DOHH2 (cell line): ENCODE data around the gene ATP5F1E.

Experiments used
- H3F3A ChIP-seq: fragments of 200-600 bp; sonication (generic), shearing (Covaris generic); 2 replicates; pipeline ENCODE4 v1.6.0; 2016; ENCODE audit warnings: antibody characterized with exemption, mild to moderate bottlenecking; ENCODE audit not compliant: control insufficient read depth, insufficient read depth
- H3K27ac ChIP-seq: fragments of 200-600 bp; sonication (generic); 2 replicates; pipeline ENCODE4 v1.5.1; 2014; ENCODE audit warnings: low read depth, mild to moderate bottlenecking, low read length, moderate library complexity
- H3K27me3 ChIP-seq: fragments of 200-600 bp; sonication (generic); 2 replicates; pipeline ENCODE4 v1.6.1; 2014; ENCODE audit warnings: mild to moderate bottlenecking, low read length, mixed read lengths; ENCODE audit not compliant: control insufficient read depth
- H3K36me3 ChIP-seq: fragments of 200-600 bp; sonication (generic); 2 replicates; pipeline ENCODE4 v1.6.1; 2014; ENCODE audit warnings: mild to moderate bottlenecking, low read length, moderate library complexity, mixed read lengths; ENCODE audit not compliant: control insufficient read depth
- H3K4me1 ChIP-seq: fragments of 200-600 bp; sonication (generic); 2 replicates; pipeline ENCODE4 v1.6.1; 2014; ENCODE audit warnings: mild to moderate bottlenecking, low read length, mixed read lengths; ENCODE audit not compliant: control insufficient read depth
- H3K4me2 ChIP-seq: fragments of 200-600 bp; sonication (generic); 2 replicates; pipeline ENCODE4 v1.6.0; 2014; ENCODE audit warnings: mild to moderate bottlenecking, low read length, moderate library complexity
- H3K4me3 ChIP-seq: fragments of 200-600 bp; sonication (generic); 2 replicates; pipeline ENCODE4 v1.5.1; 2014; ENCODE audit warnings: mild to moderate bottlenecking, low read length, mixed read lengths
- H3K79me2 ChIP-seq: fragments of 200-600 bp; sonication (generic); 2 replicates; pipeline ENCODE4 v1.6.1; 2014; ENCODE audit warnings: mild to moderate bottlenecking, low read length, mixed read lengths; ENCODE audit not compliant: control insufficient read depth
- H3K9me2 ChIP-seq: fragments of 200-600 bp; sonication (generic); replicated peaks from 2 replicates; pipeline ENCODE4 v1.6.1; 2014; ENCODE audit warnings: mild to moderate bottlenecking, low read length, mixed read lengths; ENCODE audit not compliant: control insufficient read depth
- H3K9me3 ChIP-seq: fragments of 200-600 bp; sonication (generic); 2 replicates; pipeline ENCODE4 v1.6.1; 2014; ENCODE audit warnings: antibody characterized with exemption, low read length, mixed read lengths; ENCODE audit not compliant: control insufficient read depth, insufficient read depth
- H4K20me1 ChIP-seq: fragments of 200-600 bp; sonication (generic); 2 replicates; pipeline ENCODE4 v1.6.0; 2014; ENCODE audit warnings: low read depth, mild to moderate bottlenecking, antibody characterized with exemption, low read length, moderate library complexity; ENCODE audit not compliant: control insufficient read depth, insufficient read depth
- EZH2phosphoT487 ChIP-seq: fragments of 200-600 bp; sonication (generic); IDR thresholded peaks from 2 replicates; pipeline ENCODE4 v1.6.1; 2017; ENCODE audit warnings: borderline replicate concordance, mild to moderate bottlenecking, antibody characterized with exemption, low read length, moderate library complexity, mixed read lengths
- TF ChIP-seq, protein P1 (sequence below): fragments of 200-600 bp; sonication (generic); IDR thresholded peaks from one replicate; pipeline ENCODE4 v1.5.1; 2014; ENCODE audit warnings: antibody characterized with exemption, mild to moderate bottlenecking, low read depth, low read length; ENCODE audit not compliant: poor library complexity, severe bottlenecking

The ATP5F1E gene

DNA sequence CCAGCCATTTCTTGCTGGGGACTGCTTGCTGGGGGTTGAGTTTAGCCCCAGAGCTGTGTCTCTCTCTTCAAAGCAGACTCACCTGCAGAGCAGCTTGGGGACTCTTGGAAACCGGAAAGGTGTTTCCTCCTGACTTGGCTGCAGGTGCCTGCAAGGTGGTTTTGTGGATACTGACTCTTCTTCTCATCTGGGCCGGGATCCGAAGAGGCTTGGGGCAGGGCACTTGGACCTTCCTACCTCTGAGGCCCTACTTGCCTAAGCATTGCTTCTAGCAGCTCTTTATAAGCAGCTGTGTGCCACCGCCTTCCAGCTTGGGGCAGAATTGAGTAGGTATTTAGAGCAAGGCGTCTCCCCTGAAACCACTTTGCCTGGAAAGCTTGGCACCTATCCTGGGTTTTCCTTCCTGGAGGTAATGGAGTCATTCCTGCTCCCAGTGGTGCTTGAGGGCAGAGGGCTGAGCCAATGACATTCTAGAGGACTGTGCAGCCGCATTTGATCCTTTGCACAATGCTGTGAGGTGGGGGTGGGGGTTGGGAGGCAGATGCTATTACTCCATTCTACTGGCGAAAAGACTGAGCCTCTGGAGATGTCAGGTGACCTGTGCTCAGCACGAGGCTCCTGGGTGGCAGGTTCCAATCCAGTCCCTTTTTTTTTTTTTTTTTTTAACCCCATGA is 21.7 kb downstream of the ATP5F1E start:
- Histone ChIP-seq H3K4me2 (no peak overlapping the region), H4K20me1 (no peaks in the 10 kb centered on the region), H3K27me3 (no peaks in the 10 kb centered on the region), H3K4me1 (peaks cover 42% of the 10 kb centered on the region), H3K9me2 (no peaks in the 10 kb centered on the region), H3F3A (peaks cover 5% of the 10 kb centered on the region), H3K79me2 (peaks cover 15% of the 10 kb centered on the region), H3K27ac (no peak overlapping the region), H3K36me3 (peaks cover 13% of the 10 kb centered on the region), H3K9me3 (no peaks in the 10 kb centered on the region), H3K4me3 (no peak overlapping the region)
- TF ChIP-seq EZH2phosphoT487, result no peak
- TF ChIP-seq, protein P1, sequence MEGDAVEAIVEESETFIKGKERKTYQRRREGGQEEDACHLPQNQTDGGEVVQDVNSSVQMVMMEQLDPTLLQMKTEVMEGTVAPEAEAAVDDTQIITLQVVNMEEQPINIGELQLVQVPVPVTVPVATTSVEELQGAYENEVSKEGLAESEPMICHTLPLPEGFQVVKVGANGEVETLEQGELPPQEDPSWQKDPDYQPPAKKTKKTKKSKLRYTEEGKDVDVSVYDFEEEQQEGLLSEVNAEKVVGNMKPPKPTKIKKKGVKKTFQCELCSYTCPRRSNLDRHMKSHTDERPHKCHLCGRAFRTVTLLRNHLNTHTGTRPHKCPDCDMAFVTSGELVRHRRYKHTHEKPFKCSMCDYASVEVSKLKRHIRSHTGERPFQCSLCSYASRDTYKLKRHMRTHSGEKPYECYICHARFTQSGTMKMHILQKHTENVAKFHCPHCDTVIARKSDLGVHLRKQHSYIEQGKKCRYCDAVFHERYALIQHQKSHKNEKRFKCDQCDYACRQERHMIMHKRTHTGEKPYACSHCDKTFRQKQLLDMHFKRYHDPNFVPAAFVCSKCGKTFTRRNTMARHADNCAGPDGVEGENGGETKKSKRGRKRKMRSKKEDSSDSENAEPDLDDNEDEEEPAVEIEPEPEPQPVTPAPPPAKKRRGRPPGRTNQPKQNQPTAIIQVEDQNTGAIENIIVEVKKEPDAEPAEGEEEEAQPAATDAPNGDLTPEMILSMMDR, result no peak

DNA sequence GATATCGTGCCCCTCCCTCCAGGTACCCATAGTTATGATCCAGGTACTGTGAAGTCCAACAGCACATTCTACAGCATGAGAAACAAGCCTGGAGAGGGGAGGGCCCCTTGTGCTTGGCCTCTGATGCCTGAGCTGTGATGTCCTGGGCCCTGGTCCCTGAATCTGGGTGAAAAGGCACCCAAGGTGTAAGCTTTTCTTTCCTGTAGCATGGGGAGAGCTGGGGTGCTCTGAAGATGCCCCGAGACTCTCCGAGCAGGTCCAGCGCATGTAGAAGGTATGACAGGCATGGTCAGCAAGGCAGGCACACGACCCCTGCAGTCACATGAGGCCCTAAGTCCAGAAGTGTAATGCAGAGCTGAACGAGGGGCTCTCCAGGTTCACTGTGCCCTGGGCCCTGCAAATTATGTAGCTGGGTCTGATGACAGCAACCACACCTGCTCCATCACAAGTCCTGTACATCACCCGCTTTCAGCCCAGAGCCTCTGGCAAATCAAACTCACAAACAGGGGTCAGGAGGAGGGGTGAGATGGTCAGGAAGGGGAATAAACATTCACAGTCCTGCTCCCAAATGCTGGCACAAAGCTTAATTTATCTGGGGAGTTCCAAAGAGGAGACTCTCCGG is 23.3 kb downstream of the ATP5F1E start:
- no peaks in the 10 kb centered on the region for H3K9me2 ChIP-seq
- H3K27ac ChIP-seq, result no peak overlapping the region
- peaks cover 21% of the 10 kb centered on the region for H3K36me3 ChIP-seq
- H3K4me2 ChIP-seq, result peak overlapping the region; percentile 91; the same call in 1 of the 2 replicates
- H3F3A ChIP-seq, result peaks cover 9% of the 10 kb centered on the region
- H3K9me3 ChIP-seq, result no peaks in the 10 kb centered on the region
- H3K4me3 ChIP-seq, result no peak overlapping the region
- H4K20me1 ChIP-seq, result peaks cover 5% of the 10 kb centered on the region; the same call in 1 of the 2 replicates
- H3K79me2 ChIP-seq, result peaks cover 30% of the 10 kb centered on the region
- TF ChIP-seq, protein P1, result no peak
- no peak for TF ChIP-seq EZH2phosphoT487
- peaks cover 59% of the 10 kb centered on the region for H3K4me1 ChIP-seq
- H3K27me3 ChIP-seq, result no peaks in the 10 kb centered on the region

DNA sequence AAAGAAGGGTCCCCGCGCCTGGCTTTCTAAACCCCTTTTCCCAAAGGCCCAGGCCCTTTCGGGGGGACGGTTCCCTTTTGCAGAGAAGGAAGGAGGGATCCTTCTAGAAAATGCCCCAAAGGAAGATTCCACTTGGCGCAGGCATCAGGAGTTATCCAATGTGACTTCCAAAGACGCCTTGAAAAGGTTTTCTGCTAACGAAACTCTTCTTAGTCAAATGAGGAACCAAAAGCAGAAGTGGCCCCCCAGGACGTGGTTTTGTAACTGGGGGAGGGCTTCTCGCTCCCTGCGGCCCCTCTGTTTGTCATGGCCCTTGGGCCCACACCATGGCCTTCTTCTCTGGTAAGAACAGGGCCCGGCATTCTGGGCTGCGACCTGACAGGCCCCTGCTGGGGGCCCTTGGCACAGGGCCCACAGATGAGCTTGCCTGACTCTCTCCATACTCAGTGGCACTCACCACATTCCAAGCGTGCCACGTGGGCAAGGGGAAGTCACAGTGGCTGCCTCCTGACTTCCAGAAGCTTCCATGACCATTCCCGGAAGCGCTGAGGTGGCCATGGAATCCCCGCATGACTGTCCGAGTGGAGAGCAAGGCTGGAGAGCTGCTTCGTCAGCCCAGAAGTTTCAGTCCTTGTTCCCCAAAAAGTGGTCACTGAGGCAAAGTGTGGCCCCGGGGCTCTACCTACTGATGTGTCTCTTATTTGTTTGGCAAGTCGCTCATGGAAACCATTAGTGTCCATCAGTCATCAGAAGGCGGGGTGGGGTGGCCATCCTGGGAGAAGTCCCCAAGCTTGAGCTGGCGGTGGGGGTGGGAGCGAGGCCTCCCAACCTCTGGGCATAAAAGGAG is 24.2 kb downstream of the ATP5F1E start:
- TF ChIP-seq, protein P1, result no peak
- TF ChIP-seq EZH2phosphoT487, result no peak
- H3K27me3 ChIP-seq, result no peaks in the 10 kb centered on the region
- H3K27ac ChIP-seq, result peak overlapping the region; percentile 88
- H3K4me1 ChIP-seq, result peaks cover 67% of the 10 kb centered on the region
- H3K4me3 ChIP-seq, result peak overlapping the region; percentile 84
- peaks cover 30% of the 10 kb centered on the region for H3K36me3 ChIP-seq
- peaks cover 14% of the 10 kb centered on the region; the same call in 1 of the 2 replicates for H4K20me1 ChIP-seq
- peaks cover 9% of the 10 kb centered on the region for H3F3A ChIP-seq
- no peaks in the 10 kb centered on the region for H3K9me2 ChIP-seq
- H3K4me2 ChIP-seq, result peak overlapping the region; percentile 91
- no peaks in the 10 kb centered on the region for H3K9me3 ChIP-seq
- peaks cover 40% of the 10 kb centered on the region for H3K79me2 ChIP-seq
